Measurements from ENCODE around the gene FRMD3.

DNA sequence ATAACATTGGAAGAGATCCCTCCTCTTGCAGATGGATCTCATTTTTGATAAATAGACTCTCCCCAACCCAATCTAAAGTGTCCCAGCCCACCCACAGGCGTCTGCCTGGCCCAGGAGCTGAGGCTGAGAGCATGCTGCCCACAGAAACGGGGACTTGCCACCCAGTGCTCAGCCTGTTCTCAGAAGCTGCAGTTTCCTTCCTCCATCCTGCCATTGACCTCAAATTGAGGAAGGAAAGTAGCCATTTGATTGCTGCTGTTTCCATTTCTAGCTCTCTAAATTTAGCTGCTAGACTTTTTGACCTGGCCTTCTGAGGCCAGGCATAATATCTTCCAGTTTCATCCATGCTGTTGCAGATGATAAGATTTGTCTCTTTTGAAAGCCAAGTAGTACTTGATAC lies 31.1 kb upstream of the FRMD3 start:
- TF ChIP-seq, protein P1, sequence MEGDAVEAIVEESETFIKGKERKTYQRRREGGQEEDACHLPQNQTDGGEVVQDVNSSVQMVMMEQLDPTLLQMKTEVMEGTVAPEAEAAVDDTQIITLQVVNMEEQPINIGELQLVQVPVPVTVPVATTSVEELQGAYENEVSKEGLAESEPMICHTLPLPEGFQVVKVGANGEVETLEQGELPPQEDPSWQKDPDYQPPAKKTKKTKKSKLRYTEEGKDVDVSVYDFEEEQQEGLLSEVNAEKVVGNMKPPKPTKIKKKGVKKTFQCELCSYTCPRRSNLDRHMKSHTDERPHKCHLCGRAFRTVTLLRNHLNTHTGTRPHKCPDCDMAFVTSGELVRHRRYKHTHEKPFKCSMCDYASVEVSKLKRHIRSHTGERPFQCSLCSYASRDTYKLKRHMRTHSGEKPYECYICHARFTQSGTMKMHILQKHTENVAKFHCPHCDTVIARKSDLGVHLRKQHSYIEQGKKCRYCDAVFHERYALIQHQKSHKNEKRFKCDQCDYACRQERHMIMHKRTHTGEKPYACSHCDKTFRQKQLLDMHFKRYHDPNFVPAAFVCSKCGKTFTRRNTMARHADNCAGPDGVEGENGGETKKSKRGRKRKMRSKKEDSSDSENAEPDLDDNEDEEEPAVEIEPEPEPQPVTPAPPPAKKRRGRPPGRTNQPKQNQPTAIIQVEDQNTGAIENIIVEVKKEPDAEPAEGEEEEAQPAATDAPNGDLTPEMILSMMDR (conservative IDR thresholded peaks at IDR 0.05), result no peak
- no peak for TF ChIP-seq EZH2 (IDR thresholded peaks at IDR 0.05; ENCODE audit: low read depth)
